Endothelial cell of umbilical vein (primary cell): Measurements from ENCODE around the gene RNPEPL1. TPM values are rescaled to one million over a fixed set of nuclear protein-coding genes. Genes with fewer than 3 reads are reported as not detected.

Source experiments
- BruUV-seq: library from RNA; stranded (reverse); fragments of 400-500 nt; replicated peaks from 2 replicates; lab custom pipeline; 2021; lab: Mats Ljungman, UMichigan
- CTCF ChIA-PET: fragments of 300-600, 350-600 bp; sonication (Branson Sonifier 250); formaldehyde crosslinking; loops from one replicate; lab custom pipeline; 2021; ENCODE audit warnings: antibody characterized with exemption, inconsistent platforms; lab: Charles Lee
- POLR2A ChIA-PET: fragments of 300-600, 350-600 bp; sonication (Branson Sonifier 250); formaldehyde crosslinking; loops from one replicate; lab custom pipeline; 2021; ENCODE audit warnings: antibody characterized with exemption, inconsistent platforms; lab: Charles Lee
- DNase-seq: peaks from one replicate; pipeline ENCODE4 v3.0.0-alpha.2; 2011; ENCODE audit warnings: low read depth, low spot score
- FAIRE-seq: peaks from 2 replicates; lab custom pipeline; 2011; peaks lifted over from hg19 to GRCh38; lab: Jason Lieb, UNC
- H2AFZ ChIP-seq: 2 replicates; pipeline ENCODE4 v1.6.0; 2012; ENCODE audit warnings: low read depth, low read length, control low read depth, inconsistent platforms
- H3K27ac ChIP-seq: 2 replicates; pipeline ENCODE4 v1.5.1; 2011; ENCODE audit warnings: low read depth, mild to moderate bottlenecking, control low read depth, low read length, moderate library complexity; ENCODE audit not compliant: insufficient read depth
- H3K27me3 ChIP-seq, 2 experiments: 2 replicates each; pipeline versions ENCODE4 v1.6.0 to v1.6.1; 2011; ENCODE audit warnings: low read length in 2 of 2, mixed read lengths in 1 of 2; ENCODE audit not compliant: control insufficient read depth in 2 of 2, insufficient read depth in 2 of 2
- H3K36me3 ChIP-seq, 2 experiments: 2 replicates in 1 of 2; 3 replicates in 1 of 2; pipeline ENCODE4 v1.5.1; 2011; ENCODE audit warnings: low read length in 2 of 2, mild to moderate bottlenecking in 1 of 2, moderate library complexity in 1 of 2; ENCODE audit not compliant: control insufficient read depth in 2 of 2, insufficient read depth in 2 of 2; ENCODE audit errors: extremely low read depth in 1 of 2
- H3K4me1 ChIP-seq: 3 replicates; pipeline ENCODE4 v1.5.1; 2011; ENCODE audit warnings: mild to moderate bottlenecking, low read length; ENCODE audit not compliant: control insufficient read depth, insufficient read depth; ENCODE audit errors: extremely low read depth
- H3K4me2 ChIP-seq: 2 replicates; pipeline ENCODE4 v1.6.1; 2011; ENCODE audit warnings: low read length, control low read depth, mixed read lengths; ENCODE audit not compliant: insufficient read depth
- H3K4me3 ChIP-seq, 3 experiments: fragments of 200-600 bp in 1 of 3; sonication (generic), shearing (Covaris generic) in 1 of 3; replicated peaks in 1 of 3; 2 replicates each; pipeline ENCODE4 v1.5.1; 2011 to 2016; ENCODE audit warnings: control low read depth in 3 of 3, low read length in 3 of 3, mild to moderate bottlenecking in 2 of 3, inconsistent platforms in 1 of 3, low read depth in 1 of 3, moderate library complexity in 1 of 3; ENCODE audit not compliant: insufficient read depth in 1 of 3
- H3K79me2 ChIP-seq: 2 replicates; pipeline ENCODE4 v1.6.0; 2012; ENCODE audit warnings: low read length, inconsistent platforms; ENCODE audit not compliant: control insufficient read depth, insufficient read depth
- H3K9ac ChIP-seq: replicated peaks from 2 replicates; pipeline ENCODE3; 2011; ENCODE audit warnings: low read length, control low read depth; ENCODE audit not compliant: insufficient read depth; ENCODE audit errors: extremely low read depth
- H3K9me1 ChIP-seq: replicated peaks from 3 replicates; pipeline ENCODE4 v1.6.0; 2011; ENCODE audit warnings: mild to moderate bottlenecking, low read length; ENCODE audit not compliant: control insufficient read depth, insufficient read depth; ENCODE audit errors: extremely low read depth
- H3K9me3 ChIP-seq: replicated peaks from 2 replicates; pipeline ENCODE4 v1.5.1; 2012; ENCODE audit warnings: low read length, inconsistent platforms; ENCODE audit not compliant: control insufficient read depth, insufficient read depth
- H4K20me1 ChIP-seq: replicated peaks from 2 replicates; pipeline ENCODE3; 2011; ENCODE audit warnings: mild to moderate bottlenecking, low read length; ENCODE audit not compliant: control insufficient read depth, insufficient read depth; ENCODE audit errors: extremely low read depth
- EZH2 ChIP-seq: IDR thresholded peaks from 2 replicates; pipeline ENCODE4 v1.6.1; 2012; ENCODE audit warnings: borderline replicate concordance, low read depth, mild to moderate bottlenecking, moderate library complexity, low read length, inconsistent platforms; ENCODE audit not compliant: severe bottlenecking
- FOS ChIP-seq: IDR thresholded peaks from 2 replicates; pipeline ENCODE4 v1.6.1; 2011; ENCODE audit warnings: mild to moderate bottlenecking, low read length, moderate library complexity, borderline replicate concordance; ENCODE audit not compliant: insufficient read depth
- GATA2 ChIP-seq: IDR thresholded peaks from 2 replicates; pipeline ENCODE4 v1.7.0; 2011; ENCODE audit warnings: low read depth, mild to moderate bottlenecking, moderate library complexity, mixed read lengths, low read length; ENCODE audit not compliant: insufficient read length, insufficient read depth
- JUN ChIP-seq: IDR thresholded peaks from 2 replicates; pipeline ENCODE4 v1.6.1; 2011; ENCODE audit warnings: borderline replicate concordance, low read depth; ENCODE audit not compliant: insufficient read length, insufficient read depth
- MAX ChIP-seq: IDR thresholded peaks from 2 replicates; pipeline ENCODE4 v1.6.1; 2011; ENCODE audit not compliant: insufficient read depth, insufficient read length
- MYC ChIP-seq: IDR thresholded peaks from one replicate; pipeline ENCODE4 v1.6.1; 2011; ENCODE audit warnings: mild to moderate bottlenecking, low read depth, low read length
- POLR2A ChIP-seq: IDR thresholded peaks from 2 replicates; pipeline ENCODE4 v1.6.1; 2012; ENCODE audit warnings: low read depth, mild to moderate bottlenecking, control low read depth, low read length
- POLR2AphosphoS5 ChIP-seq: IDR thresholded peaks from 2 replicates; pipeline ENCODE4 v1.6.1; 2012; ENCODE audit warnings: low read depth, mild to moderate bottlenecking, control low read depth, low read length, moderate library complexity; ENCODE audit not compliant: insufficient read depth
- dilution Hi-C: fragments of 300-500 bp; cut with MboI; formaldehyde crosslinking; loops from one replicate; pipeline ENCODE4 v1.15.0; 2019; ENCODE audit warnings: low sequenced_read_pairs; ENCODE audit not compliant: extremely low pct_ligation_motif_present
- intact Hi-C: fragments of 100-400 bp; cut with micrococcal nuclease; formaldehyde crosslinking; loops from one replicate; pipeline ENCODE4 v1.10.0; 2022
- polyA plus RNA-seq, 4 experiments: library from polyadenylated mRNA; depleted of rRNA in 3 of 4; stranded (reverse) in 3 of 4; unstranded in 1 of 4; fragments of >200 nt; gene quantifications; 2 replicates each; pipeline versions ENCODE4 v1.2.1 to v1.2.3, GENCODE V29; 2011 to 2012; ENCODE audit warnings: missing spikeins in 1 of 4
- total RNA-seq: library from RNA; stranded (reverse); gene quantifications from 2 replicates; pipeline ENCODE4 v1.2.3, GENCODE V29; 2021
- TF ChIP-seq, protein P1 (sequence below), 2 donors: IDR thresholded peaks; 1 replicate in 1 of 2; 2 replicates in 1 of 2; pipeline ENCODE4 v1.5.1; 2011; ENCODE audit warnings: low read length in 2 of 2, mild to moderate bottlenecking in 2 of 2, moderate library complexity in 2 of 2, control low read depth in 1 of 2, inconsistent platforms in 1 of 2, low read depth in 1 of 2; ENCODE audit not compliant: insufficient read depth in 1 of 2; ENCODE audit errors: extremely low read depth in 1 of 2

The RNPEPL1 gene
- total and polyA plus RNA-seq, 2 donors (not counting 3 experiments of a cell fraction or from before 2014, with no cell fraction given): 35.8 to 67.1 TPM

- no peak for FAIRE-seq
- no peak overlapping the region for H3K4me3 ChIP-seq
- no peaks in the 10 kb centered on the region for H3K9me3 ChIP-seq
- BruUV-seq: no TSS peak
- no peak overlapping the region for H3K27ac ChIP-seq
- H3K4me1 ChIP-seq: no peaks in the 10 kb centered on the region
- ChIA-PET CTCF (no interaction called here), POLR2A (no interaction called here)
- no peaks in the 10 kb centered on the region for H3K79me2 ChIP-seq
- DNase-seq: no peak
- no peak overlapping the region for H3K4me2 ChIP-seq
- TF ChIP-seq MAX (no peak), JUN (no peak), EZH2 (no peak), POLR2A (no peak), POLR2AphosphoS5 (no peak), GATA2 (no peak), FOS (no peak), MYC (no peak)
- TF ChIP-seq, protein P1, sequence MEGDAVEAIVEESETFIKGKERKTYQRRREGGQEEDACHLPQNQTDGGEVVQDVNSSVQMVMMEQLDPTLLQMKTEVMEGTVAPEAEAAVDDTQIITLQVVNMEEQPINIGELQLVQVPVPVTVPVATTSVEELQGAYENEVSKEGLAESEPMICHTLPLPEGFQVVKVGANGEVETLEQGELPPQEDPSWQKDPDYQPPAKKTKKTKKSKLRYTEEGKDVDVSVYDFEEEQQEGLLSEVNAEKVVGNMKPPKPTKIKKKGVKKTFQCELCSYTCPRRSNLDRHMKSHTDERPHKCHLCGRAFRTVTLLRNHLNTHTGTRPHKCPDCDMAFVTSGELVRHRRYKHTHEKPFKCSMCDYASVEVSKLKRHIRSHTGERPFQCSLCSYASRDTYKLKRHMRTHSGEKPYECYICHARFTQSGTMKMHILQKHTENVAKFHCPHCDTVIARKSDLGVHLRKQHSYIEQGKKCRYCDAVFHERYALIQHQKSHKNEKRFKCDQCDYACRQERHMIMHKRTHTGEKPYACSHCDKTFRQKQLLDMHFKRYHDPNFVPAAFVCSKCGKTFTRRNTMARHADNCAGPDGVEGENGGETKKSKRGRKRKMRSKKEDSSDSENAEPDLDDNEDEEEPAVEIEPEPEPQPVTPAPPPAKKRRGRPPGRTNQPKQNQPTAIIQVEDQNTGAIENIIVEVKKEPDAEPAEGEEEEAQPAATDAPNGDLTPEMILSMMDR (IDR thresholded peaks at IDR 0.05; ENCODE audit: extremely low read depth in 1 of 2, insufficient read depth in 1 of 2, low read depth in 1 of 2, low read length in 2 of 2): no peak
- H4K20me1 ChIP-seq: no peaks in the 10 kb centered on the region
- dilution Hi-C loops (no loop called here), intact Hi-C loops (no loop called here)
- no peak overlapping the region for H2AFZ ChIP-seq
- H3K36me3 ChIP-seq: no peaks in the 10 kb centered on the region
- H3K9ac ChIP-seq: no peak overlapping the region
- H3K9me1 ChIP-seq: no peaks in the 10 kb centered on the region
- no peaks in the 10 kb centered on the region for H3K27me3 ChIP-seq
Observed at GRCh38 chr2:240628808-240629618, 60.7 kb downstream of the RNPEPL1 start.
